IPS-NIHi7 (cell line): Measurements from ENCODE around the gene KCNAB3.

ENCODE experiments used
- DNase-seq: peaks from one replicate; pipeline ENCODE4 v3.0.0; 2012; ENCODE audit warnings: mixed read lengths; ENCODE audit errors: extremely low spot score

The KCNAB3 gene

GRCh38 chr17:7880076-7880868 lies 49.4 kb downstream of the KCNAB3 start:
- DNase-seq: no peak

- DNase-seq: no peak
Observed at GRCh38 chr17:7878234-7878633, 51.4 kb downstream of the KCNAB3 start.

DNA sequence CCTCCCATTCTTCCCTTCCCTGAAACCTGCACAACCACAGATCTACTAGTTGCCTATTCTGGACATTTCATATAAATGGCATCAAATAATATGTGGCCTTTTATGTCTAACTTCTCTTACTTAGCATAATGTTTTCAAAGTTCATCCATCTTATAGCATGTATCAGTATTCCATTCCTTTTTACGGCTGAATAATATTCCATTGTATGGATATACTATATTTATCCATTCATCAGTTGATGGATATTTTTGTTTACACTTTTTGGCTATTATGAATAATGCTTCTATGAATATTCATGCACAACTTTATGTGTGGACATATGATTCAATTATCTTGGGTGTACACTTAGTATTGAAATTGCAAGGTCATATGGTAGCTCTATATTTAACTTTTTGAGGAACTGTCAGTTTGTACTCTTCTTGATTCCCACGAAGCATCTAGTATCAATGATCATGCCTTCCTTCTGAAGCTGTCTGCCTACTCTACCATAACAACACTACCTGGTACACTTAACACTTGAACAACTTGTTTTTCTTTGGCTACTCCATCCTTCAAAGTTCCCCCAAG lies 53.8 kb downstream of the KCNAB3 start:
- DNase-seq: no peak

GRCh38 chr17:7873051-7873450 lies 56.6 kb downstream of the KCNAB3 start:
- DNase-seq: no peak
